ENCODE data around the gene CSTA. TPM values are rescaled to one million over a fixed set of nuclear protein-coding genes. Genes with fewer than 3 reads are reported as not detected.

Gene CSTA
- total RNA-seq: 0.22 and 0.39 TPM in 2 replicates

GRCh38 chr3:122324871-122325323, at the start of gene CSTA:
TSS of gene CSTA (plus strand) at chr3:122325248. CDS start at chr3:122325293, 45 bp downstream.

GRCh38 chr3:122382888-122383666, 58.0 kb downstream of the CSTA start, which contains the start of gene MIX23:
TSS of gene MIX23 (minus strand) at chr3:122383231. CDS start at chr3:122383224, 7 bp downstream.

GRCh38 chr3:122383771-122384697, 59.0 kb downstream of the CSTA start, which contains the start of gene FAM162A:
TSS of gene FAM162A (plus strand) at chr3:122384182. CDS start at chr3:122384266, 84 bp downstream.

Other genes starting within 250 kb of the CSTA start
- gene CASR, start 141.6 kb upstream of the CSTA start, total RNA-seq: under 0.01 TPM in 1 of 2 replicates, not detected in the other
- gene MIX23, start 58.0 kb downstream of the CSTA start, total RNA-seq: 15.7 and 17.4 TPM in 2 replicates
- 4.9 and 6.7 TPM in 2 replicates for gene FAM162A, start 58.9 kb downstream of the CSTA start, total RNA-seq
- gene WDR5B, start 90.8 kb downstream of the CSTA start, total RNA-seq: 6.9 and 7.9 TPM in 2 replicates
- 27.9 and 35.0 TPM in 2 replicates for gene KPNA1, start 189.7 kb downstream of the CSTA start, total RNA-seq
- gene PARP9, start 239.1 kb downstream of the CSTA start, total RNA-seq: 4.1 and 6.7 TPM in 2 replicates
- gene DTX3L, start 239.1 kb downstream of the CSTA start, total RNA-seq: 7.6 and 9.8 TPM in 2 replicates

Measured in placental epithelial cell (primary cell).